SK-N-MC (cell line): ENCODE results near the gene RAB40B.

ENCODE experiments used
- EZH2 ChIP-seq: fragments of 200-600 bp; sonication (generic); IDR thresholded peaks from one replicate; pipeline ENCODE4 v1.6.1; 2017; ENCODE audit warnings: antibody characterized with exemption
- FOXP2 ChIP-seq: optimal IDR thresholded peaks from 2 replicates; pipeline ENCODE3; 2011; ENCODE audit warnings: mild to moderate bottlenecking, moderate library complexity; ENCODE audit not compliant: insufficient read depth; ENCODE audit errors: extremely low read length, control extremely low read depth
- POLR2AphosphoS5 ChIP-seq: IDR thresholded peaks from 2 replicates; pipeline ENCODE4 v1.6.1; 2012; ENCODE audit warnings: mild to moderate bottlenecking, low read depth, low read length, borderline replicate concordance

- no peak for TF ChIP-seq EZH2
- no peak for TF ChIP-seq POLR2AphosphoS5
- TF ChIP-seq FOXP2 = no peak
Measured at GRCh38 chr17:82692268-82692667, 6.2 kb downstream of the RAB40B start.
